ENCODE measurements around the gene SCARB1. TPM values are rescaled to one million over a fixed set of nuclear protein-coding genes. Genes with fewer than 3 reads are reported as not detected.

Gene SCARB1
- total RNA-seq, 6 experiments from 2014 or later: 128 to 359 (median 214) TPM

- peak overlapping the region; percentile 24 to 45 (median 38) for H3K27ac ChIP-seq
- H3K27me3 ChIP-seq: no peaks in the 10 kb centered on the region
- no peak overlapping the region for H3K4me3 ChIP-seq
- TF ChIP-seq CTCF (IDR thresholded peaks at IDR 0.05): no peak
- TF ChIP-seq POLR2A (IDR thresholded peaks at IDR 0.05): no peak
- peaks cover 0 to 24% (median 11%) of the 10 kb centered on the region in 4 donors for H3K36me3 ChIP-seq
- intact Hi-C loops (cut with DNase I): no loop called here
- no peaks in the 10 kb centered on the region for H3K9me3 ChIP-seq
- DNase-seq (no peak), ATAC-seq (peak in 2 of 4 donors; percentile 0 to 1)
- 36% methylated on average over 8 of the region's 8 CpGs for WGBS (ENCODE audit: insufficient coverage, low coverage, low lambda C conversion rate, missing lambda C conversion rate)
- peaks cover 0 to 34% (median 9%) of the 10 kb centered on the region in 4 donors for H3K4me1 ChIP-seq
These were observed 46.3 kb upstream of the SCARB1 start for GRCh38 chr12:124909831-124910560.

- Histone ChIP-seq H3K36me3 (peaks cover 0 to 13% (median 10%) of the 10 kb centered on the region in 4 donors), H3K9me3 (no peaks in the 10 kb centered on the region), H3K27me3 (no peaks in the 10 kb centered on the region), H3K4me1 (peaks cover 0 to 41% (median 10%) of the 10 kb centered on the region in 4 donors), H3K4me3 (no peak overlapping the region), H3K27ac (peak overlapping the region in 1 of 3 donors; percentile 38)
- intact Hi-C loops (cut with DNase I): no loop called here
- TF ChIP-seq CTCF (IDR thresholded peaks at IDR 0.05) (peak; percentile 96 to 99 (median 98)), POLR2A (IDR thresholded peaks at IDR 0.05) (no peak)
- 0% methylated on average over 2 of the region's 2 CpGs for WGBS (ENCODE audit: insufficient coverage, low coverage, low lambda C conversion rate, missing lambda C conversion rate)
- ATAC-seq: peak; percentile 49 to 84 (median 70)
- DNase-seq: peak; percentile 71 to 90 (median 72)
These were observed 43.1 kb upstream of the SCARB1 start for GRCh38 chr12:124906606-124907261.

GRCh38 chr12:124904306-124905098 lies 40.8 kb upstream of the SCARB1 start:
- intact Hi-C loops (cut with DNase I): no loop called here
- 16% methylated on average over 15 of the region's 15 CpGs for WGBS (ENCODE audit: insufficient coverage, low coverage, low lambda C conversion rate, missing lambda C conversion rate)
- H3K27ac ChIP-seq: peak overlapping the region; percentile 53 to 75 (median 71)
- no peak overlapping the region for H3K4me3 ChIP-seq
- ATAC-seq (peak; percentile 70 to 92 (median 78)), DNase-seq (peak; percentile 84 to 90 (median 87))
- H3K9me3 ChIP-seq: no peaks in the 10 kb centered on the region
- TF ChIP-seq POLR2A (IDR thresholded peaks at IDR 0.05) (peak; percentile 62), CTCF (IDR thresholded peaks at IDR 0.05) (no peak)
- peaks cover 0 to 40% (median 12%) of the 10 kb centered on the region in 4 donors for H3K4me1 ChIP-seq
- no peaks in the 10 kb centered on the region for H3K36me3 ChIP-seq
- H3K27me3 ChIP-seq: no peaks in the 10 kb centered on the region

DNA sequence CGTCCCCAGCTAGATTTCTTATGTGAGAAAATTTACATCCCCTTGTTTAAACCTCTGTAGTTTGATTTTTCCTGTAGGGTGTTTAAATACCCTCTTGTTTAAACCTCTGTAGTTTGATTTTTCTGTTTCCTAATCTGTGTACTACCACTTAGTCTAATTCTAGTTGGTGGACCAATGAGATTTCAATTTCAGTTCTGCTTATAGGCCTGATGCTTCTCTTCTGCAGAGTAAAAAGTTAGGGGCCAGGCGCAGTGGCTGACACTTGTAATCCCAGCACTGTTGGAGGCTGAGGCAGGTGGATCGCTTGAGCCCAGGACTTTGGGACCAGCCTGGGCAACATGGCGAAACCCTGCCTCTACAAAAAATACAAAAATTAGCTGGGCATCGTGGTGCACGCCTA lies 39.3 kb upstream of the SCARB1 start:
- Histone ChIP-seq H3K27ac (no peak overlapping the region), H3K4me1 (peaks cover 0 to 55% (median 19%) of the 10 kb centered on the region in 4 donors), H3K36me3 (no peaks in the 10 kb centered on the region), H3K9me3 (no peaks in the 10 kb centered on the region), H3K27me3 (no peaks in the 10 kb centered on the region), H3K4me3 (no peak overlapping the region)
- WGBS (ENCODE audit: insufficient coverage, low coverage, low lambda C conversion rate, missing lambda C conversion rate): 87% methylated on average over 6 of the region's 6 CpGs
- intact Hi-C loops (cut with DNase I): no loop called here
- ATAC-seq (no peak), DNase-seq (peak in 1 of 3 donors; percentile 11)
- TF ChIP-seq CTCF (IDR thresholded peaks at IDR 0.05) (no peak), POLR2A (IDR thresholded peaks at IDR 0.05) (no peak)

Measured in right lobe of liver (tissue), 6 donors.